GM18519 (cell line): ENCODE results near the gene RIGI.
"Not testable (repeated sequence)": the region's sequence is repeated elsewhere in the genome, so short reads cannot be mapped to it uniquely, and the experiment has no call there.

ENCODE experiments used
- ATAC-seq: cut with Tn5 transposase; IDR thresholded peaks from one replicate; pipeline ENCODE4 v1.9.1; 2021; ENCODE audit warnings: mild to moderate bottlenecking, moderate library complexity; ENCODE audit not compliant: unreplicated experiment, low FRiP score

The RIGI gene

GRCh38 chr9:32526041-32526706, at the start of gene RIGI:
TSS of gene RIGI (minus strand) at chr9:32526196. CDS start at chr9:32526166, 30 bp downstream.
- ATAC-seq = peak; percentile 46

GRCh38 chr9:32574858-32575257, 48.9 kb upstream of the RIGI start:
- no peak for ATAC-seq

- no peak for ATAC-seq
Observed at GRCh38 chr9:32573821-32574220, 47.8 kb upstream of the RIGI start.

DNA sequence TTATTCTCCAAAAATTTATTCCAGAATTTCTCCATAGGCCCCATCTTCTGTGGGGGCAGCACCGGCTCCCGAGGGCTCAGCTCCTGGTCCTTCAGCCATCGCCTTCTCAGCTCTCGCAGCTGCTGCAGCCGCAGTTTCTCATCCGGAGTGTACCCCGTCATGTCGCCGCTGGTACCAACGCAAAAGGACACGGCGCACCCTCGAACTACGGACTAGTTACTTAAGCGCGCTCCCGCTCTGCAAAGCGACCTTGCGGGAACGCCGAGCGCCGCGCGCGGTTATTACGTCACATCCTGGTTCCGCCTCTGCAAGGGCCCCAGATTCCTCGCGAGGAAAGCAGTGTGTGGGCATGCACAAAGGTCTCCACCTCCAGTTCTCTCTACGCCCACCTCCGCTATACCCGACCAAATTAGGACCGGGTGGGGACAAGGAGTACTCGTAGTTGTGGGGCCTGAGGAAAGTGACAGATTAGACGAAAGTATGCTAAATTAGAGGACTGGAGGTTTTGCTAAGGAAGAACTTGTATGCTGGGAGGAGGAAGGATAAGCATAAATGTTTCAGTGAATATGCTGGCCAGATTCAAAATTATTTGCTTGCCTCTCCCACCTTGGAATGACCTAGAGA, 47.0 kb upstream of the RIGI start, which contains the start of gene NDUFB6:
NDUFB6 (minus strand) TSS at position 260 of the 624 bp plus-strand sequence; CDS start at position 161, 99 bp downstream.
- peak; percentile 76 for ATAC-seq

DNA sequence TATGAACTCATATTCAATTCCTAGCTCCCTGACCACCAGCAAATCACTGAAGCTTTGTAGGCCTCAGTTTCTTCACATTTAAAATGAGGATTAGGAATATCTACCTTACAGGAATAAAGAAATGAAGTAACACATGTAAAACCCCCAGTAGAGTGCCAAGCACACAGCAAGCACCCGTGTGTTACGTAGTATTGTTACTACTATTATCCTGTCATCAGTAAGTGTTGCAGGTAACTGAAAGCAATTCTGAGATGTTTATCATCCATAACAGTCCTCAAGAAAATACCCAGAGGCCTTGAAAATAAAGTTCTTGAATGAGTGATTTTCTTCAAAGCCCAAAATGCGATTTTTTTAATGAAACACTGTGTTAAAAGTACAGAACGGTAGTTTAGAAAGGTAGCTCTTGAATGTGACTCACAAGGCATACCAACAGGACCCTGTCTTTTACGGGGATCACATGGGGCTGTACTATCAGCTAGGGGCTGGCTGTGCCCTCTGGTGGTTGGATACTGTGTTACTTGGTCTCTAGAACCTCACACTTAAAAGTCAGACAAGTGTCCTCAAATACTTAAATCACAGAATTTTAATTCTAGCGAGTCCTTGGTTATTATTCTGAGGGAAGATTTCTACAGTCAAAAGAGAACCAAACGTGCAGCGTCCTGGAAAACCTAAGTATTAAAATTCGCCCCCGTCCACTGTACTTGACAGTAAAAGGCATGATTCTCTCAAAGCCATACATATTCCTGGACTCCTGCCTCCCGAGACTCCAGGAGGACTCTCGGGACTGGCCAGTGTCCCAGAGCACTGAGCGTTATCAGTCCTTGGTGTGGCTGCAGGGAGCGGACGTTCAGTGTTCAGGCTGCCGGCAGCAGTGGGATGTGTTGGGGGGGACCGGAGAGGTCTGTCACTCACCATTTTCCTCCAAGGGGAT, 46.2 kb upstream of the RIGI start:
- peak; percentile 89 for ATAC-seq

- ATAC-seq = no peak
Observed at GRCh38 chr9:32570262-32570661, 44.3 kb upstream of the RIGI start.

DNA sequence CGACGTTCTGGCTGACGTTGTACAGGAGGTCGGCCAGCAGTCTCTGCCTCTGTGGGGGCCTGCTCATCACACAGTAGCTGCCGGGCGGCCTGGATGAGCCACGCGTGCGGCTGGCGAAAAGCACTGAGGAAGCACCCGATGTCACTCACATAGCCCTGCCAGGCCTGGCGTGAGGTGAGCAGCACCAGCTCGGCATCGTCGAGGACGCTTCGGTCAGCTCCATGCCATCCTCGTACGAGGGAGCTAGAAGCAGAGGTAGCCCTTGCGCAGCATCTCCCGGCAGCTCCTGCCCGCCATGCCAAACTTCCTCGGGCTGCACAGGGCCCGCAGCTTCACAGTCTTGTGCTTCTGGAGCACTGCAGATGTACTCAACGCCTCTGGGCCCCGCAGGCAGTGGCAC, 40.8 kb upstream of the RIGI start:
- no peak for ATAC-seq

- ATAC-seq = no peak
Observed at GRCh38 chr9:32565967-32566366, 40.0 kb upstream of the RIGI start.

DNA sequence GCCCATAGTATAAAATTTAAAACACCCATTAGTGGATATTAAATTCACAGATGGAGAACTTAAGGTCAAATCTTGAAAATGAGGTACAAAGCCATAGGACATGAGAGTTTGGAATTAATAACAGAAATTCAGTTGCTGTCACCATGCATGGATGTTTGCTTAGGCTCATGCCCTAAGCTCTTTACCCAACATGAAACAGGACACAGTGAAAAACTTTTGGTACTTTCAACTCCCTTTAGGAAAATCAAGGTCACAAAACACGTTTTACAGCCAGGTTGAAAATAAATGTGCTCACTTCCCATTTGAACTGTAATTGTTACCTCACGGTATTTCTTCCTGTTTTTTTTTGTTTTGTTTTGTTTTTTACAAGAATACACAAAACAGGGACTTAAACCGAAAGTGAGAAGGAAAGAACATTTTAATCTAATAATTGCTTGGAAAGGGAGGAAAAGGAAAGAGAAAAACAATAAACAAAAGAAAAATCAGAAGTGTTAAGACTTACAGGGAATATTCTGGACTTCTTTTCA, 32.5 kb upstream of the RIGI start:
- ATAC-seq = no peak

DNA sequence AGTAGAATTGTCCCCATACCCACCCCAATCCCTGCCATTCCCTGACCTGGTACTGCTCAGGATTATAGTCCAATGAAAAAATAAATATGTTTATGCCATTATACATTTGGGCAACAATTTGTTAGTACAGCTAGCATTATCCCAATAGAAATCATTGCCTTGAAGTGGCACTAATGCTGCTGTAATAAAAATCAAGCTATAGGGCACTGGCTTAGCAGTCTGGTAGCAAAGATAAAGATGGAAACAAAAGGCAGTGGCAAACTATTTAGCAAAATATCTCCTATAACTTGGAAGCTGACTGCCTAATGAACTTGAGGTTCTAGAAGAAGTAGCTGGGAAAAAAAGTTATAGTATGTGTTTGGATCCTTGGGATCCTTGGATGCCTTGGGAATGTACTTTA, 28.6 kb upstream of the RIGI start:
- ATAC-seq = no peak

- ATAC-seq = no peak
Observed at GRCh38 chr9:32554107-32554506, 28.1 kb upstream of the RIGI start.

DNA sequence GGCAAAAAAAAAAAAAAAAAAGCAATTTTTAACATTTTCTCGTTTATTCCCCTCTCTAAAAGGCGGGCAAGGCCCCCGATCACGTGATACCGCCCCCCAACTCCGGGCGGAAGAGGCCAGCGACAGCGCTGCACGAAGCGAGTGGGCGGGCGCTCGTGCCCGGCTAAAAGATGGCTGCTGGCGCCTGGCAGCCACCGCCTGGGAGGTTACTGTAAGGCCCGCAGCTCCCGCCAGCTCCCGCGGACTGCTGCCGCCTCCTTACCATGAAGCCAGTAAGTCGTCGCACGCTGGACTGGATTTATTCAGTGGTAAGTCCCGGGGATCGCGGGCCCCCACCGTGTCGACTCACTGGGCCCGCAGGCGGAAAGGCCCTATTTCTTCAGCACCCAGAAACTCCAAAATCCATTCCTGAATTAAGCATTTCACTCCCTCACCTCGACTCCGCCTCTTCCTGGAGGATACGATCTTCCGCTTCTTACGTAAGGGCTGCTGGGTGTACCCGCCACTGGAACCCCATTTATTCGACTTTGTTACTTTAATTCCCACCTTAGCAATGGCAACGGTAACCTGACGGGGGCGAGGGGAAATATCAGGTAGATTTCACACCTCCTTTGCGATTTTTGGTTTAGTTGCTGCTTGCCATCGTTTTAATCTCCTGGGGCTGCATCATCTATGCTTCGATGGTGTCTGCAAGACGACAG, 26.3 kb upstream of the RIGI start, which contains the start of the genes SMIM27 and TOPORS:
SMIM27 (plus strand) TSS at position 156 of the 701 bp plus-strand sequence; CDS start at position 264, 108 bp downstream.
TOPORS (minus strand) TSS at position 415 of the 701 bp plus-strand sequence; CDS start at position 265, 150 bp downstream.
- peak; percentile 63 for ATAC-seq

DNA sequence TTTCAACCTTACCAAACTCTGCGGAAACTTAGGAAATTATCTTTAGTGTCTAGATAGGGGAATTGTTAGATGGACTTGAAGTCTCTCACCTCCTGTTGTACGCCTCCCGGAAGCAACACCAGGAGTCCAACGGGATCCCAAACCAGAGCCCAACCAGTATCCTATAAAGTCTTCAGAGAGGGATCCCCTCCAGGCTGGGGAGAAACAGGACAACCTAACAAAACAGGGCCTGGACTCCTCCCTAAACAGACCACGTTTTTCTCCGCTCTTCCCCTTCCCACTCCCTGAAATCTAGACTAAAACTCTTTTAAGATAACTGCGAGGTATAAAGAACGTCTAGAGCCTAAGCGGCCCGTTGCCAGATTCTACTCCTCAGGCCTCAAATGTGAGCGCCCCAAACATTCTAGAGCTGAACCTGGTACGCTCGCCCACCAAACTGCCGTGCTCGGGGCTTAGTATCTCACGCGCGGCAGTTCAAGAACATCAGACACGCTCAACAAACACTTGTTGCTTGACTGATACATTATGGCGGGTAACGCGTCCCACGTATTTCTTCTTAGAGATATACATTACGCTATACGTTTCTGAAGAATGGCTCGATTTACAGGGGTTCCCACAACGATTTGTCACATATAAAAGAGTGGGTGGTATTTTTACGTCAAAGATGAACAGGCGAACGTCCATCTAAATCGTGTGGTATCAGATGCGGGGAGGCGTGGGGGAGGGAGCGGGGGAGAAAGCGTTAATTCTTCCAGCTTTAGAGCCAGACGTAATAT, 25.5 kb upstream of the RIGI start:
- ATAC-seq = no peak

- peak; percentile 58 for ATAC-seq
Observed at GRCh38 chr9:32550562-32551275, 24.7 kb upstream of the RIGI start.

- no peak for ATAC-seq
Observed at GRCh38 chr9:32550150-32550561, 24.2 kb upstream of the RIGI start.

GRCh38 chr9:32548213-32548612, 22.2 kb upstream of the RIGI start:
- ATAC-seq = not testable (repeated sequence)

DNA sequence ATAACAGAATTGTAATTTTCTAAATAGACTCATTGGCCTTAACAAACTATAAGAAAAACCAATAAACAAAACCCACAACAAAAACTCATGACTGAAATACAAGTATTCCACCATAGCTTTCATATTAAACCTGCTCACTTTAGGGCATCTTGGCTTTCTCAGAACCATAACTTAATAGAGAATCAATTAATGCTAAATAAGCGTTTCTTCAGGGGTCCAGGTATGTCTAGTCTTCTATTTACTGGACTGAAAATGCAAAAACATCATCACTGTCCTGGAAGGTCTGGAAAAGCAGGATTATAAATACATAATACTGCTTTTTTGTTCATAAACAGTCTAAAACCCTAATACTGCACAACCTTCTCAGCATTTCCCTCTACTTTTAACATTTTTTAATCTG, 19.9 kb upstream of the RIGI start:
- ATAC-seq = no peak

GRCh38 chr9:32543047-32543446, 17.1 kb upstream of the RIGI start:
- no peak for ATAC-seq

GRCh38 chr9:32533816-32534215, 7.8 kb upstream of the RIGI start:
- no peak for ATAC-seq
